Sigmoid colon (tissue), 4 donors: Measurements from ENCODE around the gene TNK2.

Experiments
- CTCF ChIP-seq, 4 experiments: fragments of 450-650 bp in 3 of 4; fragments of 200-600 bp in 1 of 4; IDR thresholded peaks; one replicate each; pipeline ENCODE4 v1.5.1; 2016 to 2019; ENCODE audit warnings: antibody characterized with exemption in 4 of 4, mild to moderate bottlenecking in 3 of 4, moderate library complexity in 2 of 4
- EP300 ChIP-seq, 4 donors: sonication (generic); formaldehyde crosslinking; IDR thresholded peaks; one replicate each; pipeline ENCODE4 v1.6.1; 2017; ENCODE audit warnings: antibody characterized with exemption in 4 of 4
- POLR2A ChIP-seq, 2 donors: fragments of 450-650 bp; IDR thresholded peaks; one replicate each; pipeline ENCODE4 v1.6.1; 2016; ENCODE audit warnings: antibody characterized with exemption in 2 of 2, mild to moderate bottlenecking in 2 of 2, moderate library complexity in 2 of 2
- POLR2AphosphoS5 ChIP-seq, 4 donors: sonication (generic); formaldehyde crosslinking; IDR thresholded peaks; one replicate each; pipeline ENCODE4 v1.6.1; 2017; ENCODE audit warnings: antibody characterized with exemption in 4 of 4

DNA sequence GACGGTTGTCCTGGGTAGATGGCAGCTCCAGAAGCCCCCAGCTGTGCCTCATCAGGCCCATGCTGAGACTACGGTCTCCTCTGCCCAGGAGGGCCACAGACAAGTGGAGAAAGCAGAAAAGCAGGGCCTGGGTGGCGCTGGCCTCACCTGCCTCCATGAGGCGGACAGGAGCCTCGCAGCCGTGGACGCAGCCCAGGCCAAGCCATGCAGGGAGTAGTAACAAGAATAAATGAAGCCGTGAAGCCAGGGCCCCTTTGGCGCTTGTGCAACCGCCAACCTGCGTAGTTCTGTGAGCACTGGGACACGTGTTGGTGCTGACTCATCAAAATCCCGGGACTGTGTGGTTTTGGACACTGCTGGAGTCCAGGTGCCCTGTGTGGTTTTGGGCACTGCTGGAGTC, 84.4 kb downstream of the TNK2 start:
- no peak for TF ChIP-seq CTCF (IDR thresholded peaks at IDR 0.05)
- TF ChIP-seq POLR2A (IDR thresholded peaks at IDR 0.05): no peak
- no peak for TF ChIP-seq EP300 (IDR thresholded peaks at IDR 0.05)
- TF ChIP-seq POLR2AphosphoS5 (IDR thresholded peaks at IDR 0.05): no peak
